ENCODE data around the gene ALOX5. TPM values are rescaled to one million over a fixed set of nuclear protein-coding genes. Genes with fewer than 3 reads are reported as not detected.

Gene ALOX5
- total and polyA plus RNA-seq, 4 donors: 2.9 to 16.9 (median 8.4) TPM

DNA sequence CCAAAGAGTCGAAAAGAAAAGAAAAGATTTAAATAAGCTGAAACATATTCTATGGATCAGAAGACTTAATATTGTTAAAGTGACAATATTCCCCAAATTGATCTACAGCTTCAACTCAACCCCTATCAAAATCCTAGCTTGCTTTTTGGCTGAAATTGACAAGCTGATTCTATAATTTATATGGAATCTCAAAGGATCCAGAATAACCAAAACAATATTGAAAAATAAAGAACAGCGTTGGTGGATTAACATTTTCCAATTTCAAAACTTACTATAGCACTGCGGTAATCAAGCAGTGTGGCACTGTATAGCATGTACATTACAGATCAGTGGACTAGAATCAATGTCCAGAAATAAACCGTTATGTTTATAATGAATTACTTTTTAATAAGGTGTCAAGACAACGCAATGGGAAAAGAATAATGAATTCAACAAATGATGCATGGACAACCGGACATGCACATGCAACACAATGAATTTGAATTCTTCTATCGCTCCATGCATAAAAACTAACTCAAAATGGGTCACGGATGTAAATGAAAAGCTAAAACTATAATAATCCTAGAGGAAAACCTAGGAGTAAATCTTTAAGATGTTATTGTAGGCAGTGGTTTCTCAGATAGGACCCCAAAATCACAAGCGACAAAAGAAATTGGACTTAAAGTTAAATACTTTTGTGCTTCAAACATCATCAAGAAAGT, 1.6 kb upstream of the ALOX5 start:
- no peaks in the 10 kb centered on the region for H3K9me3 ChIP-seq (ENCODE audit: control insufficient read depth in 4 of 4, low read length in 3 of 4)
- TF ChIP-seq, protein P1, sequence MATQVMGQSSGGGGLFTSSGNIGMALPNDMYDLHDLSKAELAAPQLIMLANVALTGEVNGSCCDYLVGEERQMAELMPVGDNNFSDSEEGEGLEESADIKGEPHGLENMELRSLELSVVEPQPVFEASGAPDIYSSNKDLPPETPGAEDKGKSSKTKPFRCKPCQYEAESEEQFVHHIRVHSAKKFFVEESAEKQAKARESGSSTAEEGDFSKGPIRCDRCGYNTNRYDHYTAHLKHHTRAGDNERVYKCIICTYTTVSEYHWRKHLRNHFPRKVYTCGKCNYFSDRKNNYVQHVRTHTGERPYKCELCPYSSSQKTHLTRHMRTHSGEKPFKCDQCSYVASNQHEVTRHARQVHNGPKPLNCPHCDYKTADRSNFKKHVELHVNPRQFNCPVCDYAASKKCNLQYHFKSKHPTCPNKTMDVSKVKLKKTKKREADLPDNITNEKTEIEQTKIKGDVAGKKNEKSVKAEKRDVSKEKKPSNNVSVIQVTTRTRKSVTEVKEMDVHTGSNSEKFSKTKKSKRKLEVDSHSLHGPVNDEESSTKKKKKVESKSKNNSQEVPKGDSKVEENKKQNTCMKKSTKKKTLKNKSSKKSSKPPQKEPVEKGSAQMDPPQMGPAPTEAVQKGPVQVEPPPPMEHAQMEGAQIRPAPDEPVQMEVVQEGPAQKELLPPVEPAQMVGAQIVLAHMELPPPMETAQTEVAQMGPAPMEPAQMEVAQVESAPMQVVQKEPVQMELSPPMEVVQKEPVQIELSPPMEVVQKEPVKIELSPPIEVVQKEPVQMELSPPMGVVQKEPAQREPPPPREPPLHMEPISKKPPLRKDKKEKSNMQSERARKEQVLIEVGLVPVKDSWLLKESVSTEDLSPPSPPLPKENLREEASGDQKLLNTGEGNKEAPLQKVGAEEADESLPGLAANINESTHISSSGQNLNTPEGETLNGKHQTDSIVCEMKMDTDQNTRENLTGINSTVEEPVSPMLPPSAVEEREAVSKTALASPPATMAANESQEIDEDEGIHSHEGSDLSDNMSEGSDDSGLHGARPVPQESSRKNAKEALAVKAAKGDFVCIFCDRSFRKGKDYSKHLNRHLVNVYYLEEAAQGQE (IDR thresholded peaks at IDR 0.05): no peak
- TF ChIP-seq TAF1 (conservative IDR thresholded peaks at IDR 0.05) (no peak), SP1 (IDR thresholded peaks at IDR 0.05) (no peak)
- H3K4me1 ChIP-seq (ENCODE audit: control insufficient read depth in 4 of 4, insufficient read depth in 4 of 4, low read length in 3 of 4): peaks cover 8 to 19% (median 16%) of the 10 kb centered on the region in 4 donors
- H3K27ac ChIP-seq (ENCODE audit: low read depth in 1 of 2, low read length in 2 of 2): no peak overlapping the region
- no peak overlapping the region for H3K4me3 ChIP-seq (ENCODE audit: low read depth in 1 of 3, low read length in 3 of 3)
- 77% methylated on average over 9 of the region's 9 CpGs for WGBS
- no peak for DNase-seq (ENCODE audit: low spot score)
- no peak overlapping the region for H3K9ac ChIP-seq (ENCODE audit: low read depth in 1 of 2, low read length in 2 of 2)
- H3K36me3 ChIP-seq (ENCODE audit: control insufficient read depth in 4 of 4, insufficient read depth in 3 of 4, low read depth in 1 of 4, low read length in 3 of 4): no peaks in the 10 kb centered on the region
- H3K27me3 ChIP-seq (ENCODE audit: control insufficient read depth in 4 of 4, insufficient read depth in 4 of 4, low read length in 3 of 4): peaks cover 0 to 5% (median 2%) of the 10 kb centered on the region in 4 donors

DNA sequence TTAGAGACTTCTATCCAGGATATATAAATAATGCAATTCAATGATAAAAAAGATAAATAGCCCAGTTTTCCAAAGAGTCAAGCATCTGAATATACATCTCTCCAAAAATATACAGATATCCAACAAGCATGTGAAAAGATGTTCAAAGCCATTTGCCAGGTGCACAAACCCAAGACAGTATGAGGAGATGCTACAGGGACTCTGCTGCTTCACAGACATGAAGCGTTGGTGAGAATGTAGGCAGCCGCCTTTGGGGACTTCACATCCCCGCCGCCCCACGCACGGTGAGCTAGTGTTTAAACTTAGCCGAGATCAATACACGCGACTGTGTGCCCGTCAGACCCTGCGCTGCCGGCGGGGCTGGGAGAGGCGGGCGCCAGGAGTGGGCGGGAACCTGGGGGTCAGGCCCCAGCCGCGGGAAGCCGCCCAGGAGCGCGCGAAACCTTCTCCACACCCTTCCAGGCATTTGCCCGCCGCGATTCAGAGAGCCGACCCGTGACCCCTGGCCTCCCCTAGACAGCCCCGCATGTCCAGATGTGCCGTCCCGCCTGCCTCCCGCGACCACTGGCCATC, 927 bp upstream of the ALOX5 start:
- no peak overlapping the region for H3K9ac ChIP-seq (ENCODE audit: low read depth in 1 of 2, low read length in 2 of 2)
- H3K36me3 ChIP-seq (ENCODE audit: control insufficient read depth in 4 of 4, insufficient read depth in 3 of 4, low read depth in 1 of 4, low read length in 3 of 4): no peaks in the 10 kb centered on the region
- WGBS: 2% methylated on average over 32 of the region's 32 CpGs
- TF ChIP-seq RXRA (IDR thresholded peaks at IDR 0.05): no peak
- TF ChIP-seq RAD21 (IDR thresholded peaks at IDR 0.05): no peak
- no peak for TF ChIP-seq TAF1 (conservative IDR thresholded peaks at IDR 0.05)
- TF ChIP-seq HNF4A (conservative IDR thresholded peaks at IDR 0.05): no peak
- TF ChIP-seq FOXA1 (IDR thresholded peaks at IDR 0.05): no peak
- no peak for TF ChIP-seq GABPA (IDR thresholded peaks at IDR 0.05 in 1 of 2, conservative IDR thresholded peaks at IDR 0.05 in 1 of 2)
- no peak for TF ChIP-seq EGR1 (IDR thresholded peaks at IDR 0.05; ENCODE audit: low read depth in 2 of 2)
- TF ChIP-seq NR2F2 (IDR thresholded peaks at IDR 0.05): no peak
- TF ChIP-seq, protein P2, sequence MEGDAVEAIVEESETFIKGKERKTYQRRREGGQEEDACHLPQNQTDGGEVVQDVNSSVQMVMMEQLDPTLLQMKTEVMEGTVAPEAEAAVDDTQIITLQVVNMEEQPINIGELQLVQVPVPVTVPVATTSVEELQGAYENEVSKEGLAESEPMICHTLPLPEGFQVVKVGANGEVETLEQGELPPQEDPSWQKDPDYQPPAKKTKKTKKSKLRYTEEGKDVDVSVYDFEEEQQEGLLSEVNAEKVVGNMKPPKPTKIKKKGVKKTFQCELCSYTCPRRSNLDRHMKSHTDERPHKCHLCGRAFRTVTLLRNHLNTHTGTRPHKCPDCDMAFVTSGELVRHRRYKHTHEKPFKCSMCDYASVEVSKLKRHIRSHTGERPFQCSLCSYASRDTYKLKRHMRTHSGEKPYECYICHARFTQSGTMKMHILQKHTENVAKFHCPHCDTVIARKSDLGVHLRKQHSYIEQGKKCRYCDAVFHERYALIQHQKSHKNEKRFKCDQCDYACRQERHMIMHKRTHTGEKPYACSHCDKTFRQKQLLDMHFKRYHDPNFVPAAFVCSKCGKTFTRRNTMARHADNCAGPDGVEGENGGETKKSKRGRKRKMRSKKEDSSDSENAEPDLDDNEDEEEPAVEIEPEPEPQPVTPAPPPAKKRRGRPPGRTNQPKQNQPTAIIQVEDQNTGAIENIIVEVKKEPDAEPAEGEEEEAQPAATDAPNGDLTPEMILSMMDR (IDR thresholded peaks at IDR 0.05; ENCODE audit: low read depth, low read length, missing input control): no peak
- TF ChIP-seq, protein P3, sequence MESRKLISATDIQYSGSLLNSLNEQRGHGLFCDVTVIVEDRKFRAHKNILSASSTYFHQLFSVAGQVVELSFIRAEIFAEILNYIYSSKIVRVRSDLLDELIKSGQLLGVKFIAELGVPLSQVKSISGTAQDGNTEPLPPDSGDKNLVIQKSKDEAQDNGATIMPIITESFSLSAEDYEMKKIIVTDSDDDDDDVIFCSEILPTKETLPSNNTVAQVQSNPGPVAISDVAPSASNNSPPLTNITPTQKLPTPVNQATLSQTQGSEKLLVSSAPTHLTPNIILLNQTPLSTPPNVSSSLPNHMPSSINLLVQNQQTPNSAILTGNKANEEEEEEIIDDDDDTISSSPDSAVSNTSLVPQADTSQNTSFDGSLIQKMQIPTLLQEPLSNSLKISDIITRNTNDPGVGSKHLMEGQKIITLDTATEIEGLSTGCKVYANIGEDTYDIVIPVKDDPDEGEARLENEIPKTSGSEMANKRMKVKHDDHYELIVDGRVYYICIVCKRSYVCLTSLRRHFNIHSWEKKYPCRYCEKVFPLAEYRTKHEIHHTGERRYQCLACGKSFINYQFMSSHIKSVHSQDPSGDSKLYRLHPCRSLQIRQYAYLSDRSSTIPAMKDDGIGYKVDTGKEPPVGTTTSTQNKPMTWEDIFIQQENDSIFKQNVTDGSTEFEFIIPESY (IDR thresholded peaks at IDR 0.05): no peak
- TF ChIP-seq FOXA2 (IDR thresholded peaks at IDR 0.05): no peak
- H3K4me3 ChIP-seq (ENCODE audit: low read depth in 1 of 3, low read length in 3 of 3): peak overlapping the region in 2 of 3 donors; percentile 40 to 45
- H3K9me3 ChIP-seq (ENCODE audit: control insufficient read depth in 4 of 4, low read length in 3 of 4): no peaks in the 10 kb centered on the region
- H3K27ac ChIP-seq (ENCODE audit: low read depth in 1 of 2, low read length in 2 of 2): no peak overlapping the region
- H3K27me3 ChIP-seq (ENCODE audit: control insufficient read depth in 4 of 4, insufficient read depth in 4 of 4, low read length in 3 of 4): peaks cover 0 to 5% (median 2%) of the 10 kb centered on the region in 4 donors
- peaks cover 8 to 19% (median 16%) of the 10 kb centered on the region in 4 donors for H3K4me1 ChIP-seq (ENCODE audit: control insufficient read depth in 4 of 4, insufficient read depth in 4 of 4, low read length in 3 of 4)
- peak; percentile 39 for DNase-seq (ENCODE audit: low spot score)
